Bronchus fibroblast of lung (primary cell): ENCODE measurements around the gene HS6ST1. TPM values are rescaled to one million over a fixed set of nuclear protein-coding genes. Genes with fewer than 3 reads are reported as not detected.

Source experiments
- total RNA-seq: library from RNA; depleted of rRNA; stranded (reverse); fragments of >200 nt; gene quantifications from 2 replicates; pipeline ENCODE4 v1.2.3, GENCODE V29; 2015

The HS6ST1 gene, protein sequence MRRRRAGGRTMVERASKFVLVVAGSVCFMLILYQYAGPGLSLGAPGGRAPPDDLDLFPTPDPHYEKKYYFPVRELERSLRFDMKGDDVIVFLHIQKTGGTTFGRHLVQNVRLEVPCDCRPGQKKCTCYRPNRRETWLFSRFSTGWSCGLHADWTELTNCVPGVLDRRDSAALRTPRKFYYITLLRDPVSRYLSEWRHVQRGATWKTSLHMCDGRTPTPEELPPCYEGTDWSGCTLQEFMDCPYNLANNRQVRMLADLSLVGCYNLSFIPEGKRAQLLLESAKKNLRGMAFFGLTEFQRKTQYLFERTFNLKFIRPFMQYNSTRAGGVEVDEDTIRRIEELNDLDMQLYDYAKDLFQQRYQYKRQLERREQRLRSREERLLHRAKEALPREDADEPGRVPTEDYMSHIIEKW
- total RNA-seq, result 47.3 and 48.3 TPM in 2 replicates

DNA sequence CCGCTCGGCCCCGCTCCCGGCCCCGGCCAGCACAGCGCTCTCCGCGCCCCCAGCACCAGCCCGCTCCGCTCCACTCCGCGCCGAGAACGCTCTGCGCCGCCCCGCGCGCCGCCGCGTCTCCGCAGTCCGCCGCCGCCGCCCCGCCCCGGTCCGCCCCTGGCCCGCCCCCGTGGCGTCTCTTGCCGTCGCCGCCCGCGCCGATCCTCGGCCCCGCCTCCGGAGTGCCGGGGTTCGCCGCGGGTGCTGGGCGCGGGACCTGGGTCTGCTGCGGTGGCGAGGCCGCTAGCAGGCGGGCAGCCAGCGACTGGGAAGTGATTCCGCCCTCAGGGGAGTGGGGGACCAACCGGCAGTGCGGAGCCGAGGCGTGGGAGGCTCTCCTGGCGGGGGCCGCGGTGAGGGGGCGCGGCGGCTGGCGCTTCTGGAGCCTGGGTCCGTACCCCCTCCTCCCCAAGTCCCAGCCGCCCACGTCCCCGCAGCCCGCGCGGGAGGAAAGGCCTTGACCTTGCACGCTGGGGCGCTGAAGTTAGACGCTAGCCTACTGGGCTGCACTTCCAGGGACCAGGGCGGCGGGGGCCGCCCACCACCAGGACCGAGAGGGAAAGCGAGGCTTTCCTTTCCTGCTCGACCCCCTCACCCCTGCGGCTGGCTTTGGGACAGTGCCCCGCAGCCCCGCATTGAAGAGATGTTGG lies at the start of gene HS6ST1:
Gene HS6ST1 (minus strand): TSS at position 93 of the 689 bp plus-strand sequence. CDS start 305 bp downstream, outside the sequence.

Other genes starting within 250 kb of the HS6ST1 start
- 28.8 and 49.1 TPM in 2 replicates for gene UGGT1, start 227.7 kb downstream of the HS6ST1 start, total RNA-seq